Fibroblast of skin of back (primary cell): ENCODE measurements around the gene SMARCD3.

Experiments used
- DNase-seq: peaks from one replicate; pipeline ENCODE4 v3.0.0-alpha.2; 2013

SMARCD3 gene

GRCh38 chr7:151235091-151235787 lies 13.3 kb downstream of the SMARCD3 start:
- no peak for DNase-seq

- no peak for DNase-seq
Measured at GRCh38 chr7:151233804-151234203, 14.7 kb downstream of the SMARCD3 start.

GRCh38 chr7:151232917-151233701 lies 15.4 kb downstream of the SMARCD3 start:
- DNase-seq, result peak; percentile 81

GRCh38 chr7:151232091-151232916 lies 16.2 kb downstream of the SMARCD3 start, which contains the start of gene CHPF2:
CHPF2 (plus strand) TSS chr7:151232483; CDS start chr7:151234012, 1,529 bp downstream.
- peak; percentile 88 for DNase-seq

- peak; percentile 27 for DNase-seq
Measured at GRCh38 chr7:151231080-151231479, 17.4 kb downstream of the SMARCD3 start.

GRCh38 chr7:151229249-151229648 lies 19.2 kb downstream of the SMARCD3 start:
- DNase-seq, result no peak

- DNase-seq, result no peak
Measured at GRCh38 chr7:151228024-151228866, 20.2 kb downstream of the SMARCD3 start.

GRCh38 chr7:151226875-151227782 lies 21.4 kb downstream of the SMARCD3 start, which contains the start of gene ABCF2:
ABCF2 (minus strand) TSS chr7:151227205; CDS start chr7:151226458, 747 bp downstream.
- DNase-seq, result peak; percentile 99

- no peak for DNase-seq
Measured at GRCh38 chr7:151226560-151226874, 22.0 kb downstream of the SMARCD3 start.

- no peak for DNase-seq
Measured at GRCh38 chr7:151225948-151226510, 22.5 kb downstream of the SMARCD3 start.

- no peak for DNase-seq
Measured at GRCh38 chr7:151223728-151224127, 24.8 kb downstream of the SMARCD3 start.

GRCh38 chr7:151218170-151218569 lies 30.3 kb downstream of the SMARCD3 start:
- no peak for DNase-seq

GRCh38 chr7:151215396-151215795 lies 33.1 kb downstream of the SMARCD3 start:
- DNase-seq, result no peak

GRCh38 chr7:151213826-151214225 lies 34.7 kb downstream of the SMARCD3 start:
- DNase-seq, result no peak

GRCh38 chr7:151212626-151213025 lies 35.9 kb downstream of the SMARCD3 start:
- no peak for DNase-seq

GRCh38 chr7:151211155-151211772 lies 37.2 kb downstream of the SMARCD3 start:
- DNase-seq, result no peak

- no peak for DNase-seq
Measured at GRCh38 chr7:151210087-151210854, 38.2 kb downstream of the SMARCD3 start, which contains the start of gene H2BK1. H2BK1 (minus strand) TSS chr7:151210488; CDS start chr7:151210318, 170 bp downstream.

- DNase-seq, result no peak
Measured at GRCh38 chr7:151209588-151209987, 38.9 kb downstream of the SMARCD3 start.

GRCh38 chr7:151208253-151208862 lies 40.1 kb downstream of the SMARCD3 start:
- DNase-seq, result no peak
